Muscle of leg (tissue), 11 donors: ENCODE data around the gene PPP6R1. TPM values are rescaled to one million over a fixed set of nuclear protein-coding genes. Genes with fewer than 3 reads are reported as not detected.
A peak's percentile ranks its signal among the peaks of the same experiment; 100 is the strongest.

Experiments
- DNase-seq: peaks from one replicate; pipeline ENCODE4 v3.0.0; 2013
- H3K27ac ChIP-seq: one replicate; pipeline ENCODE4 v1.5.1; 2013; ENCODE audit warnings: mild to moderate bottlenecking, low read length, control low read depth
- H3K27me3 ChIP-seq: one replicate; pipeline ENCODE4 v1.6.1; 2013; ENCODE audit warnings: low read length; ENCODE audit not compliant: control insufficient read depth, insufficient read depth
- H3K36me3 ChIP-seq: one replicate; pipeline ENCODE4 v1.6.1; 2013; ENCODE audit warnings: low read length; ENCODE audit not compliant: control insufficient read depth, insufficient read depth
- H3K4me1 ChIP-seq: one replicate; pipeline ENCODE4 v1.6.1; 2013; ENCODE audit warnings: low read length; ENCODE audit not compliant: control insufficient read depth, insufficient read depth
- H3K4me3 ChIP-seq: one replicate; pipeline ENCODE4 v1.5.1; 2013; ENCODE audit warnings: low read length, control low read depth
- H3K9me3 ChIP-seq: replicated peaks from 2 replicates; pipeline ENCODE4 v1.6.1; 2013; ENCODE audit warnings: low read depth, low read length; ENCODE audit not compliant: control insufficient read depth
- WGBS: methylation state at CpG from one replicate; pipeline ENCODE4 v1.1.5; 2013; ENCODE audit warnings: missing lambda C conversion rate; ENCODE audit not compliant: insufficient coverage; 5-methylcytosine and 5-hydroxymethylcytosine counted together
- polyA plus RNA-seq, 8 donors: library from polyadenylated mRNA; unstranded; fragments of 120-200 nt; gene quantifications; one replicate each; pipeline versions ENCODE4 v1.2.1 to v1.2.3, GENCODE V29; 2013; ENCODE audit warnings: inconsistent platforms in 1 of 8, low replicate concordance in 1 of 8; ENCODE audit not compliant: insufficient read length in 8 of 8, insufficient read depth in 1 of 8
- total RNA-seq: library from RNA; stranded (reverse); fragments of 120-200 nt; gene quantifications from one replicate; pipeline ENCODE4 v1.2.4, GENCODE V29; 2013

Gene PPP6R1
- total and polyA plus RNA-seq, 9 donors = 12.5 to 37.2 (median 32.1) TPM

DNA sequence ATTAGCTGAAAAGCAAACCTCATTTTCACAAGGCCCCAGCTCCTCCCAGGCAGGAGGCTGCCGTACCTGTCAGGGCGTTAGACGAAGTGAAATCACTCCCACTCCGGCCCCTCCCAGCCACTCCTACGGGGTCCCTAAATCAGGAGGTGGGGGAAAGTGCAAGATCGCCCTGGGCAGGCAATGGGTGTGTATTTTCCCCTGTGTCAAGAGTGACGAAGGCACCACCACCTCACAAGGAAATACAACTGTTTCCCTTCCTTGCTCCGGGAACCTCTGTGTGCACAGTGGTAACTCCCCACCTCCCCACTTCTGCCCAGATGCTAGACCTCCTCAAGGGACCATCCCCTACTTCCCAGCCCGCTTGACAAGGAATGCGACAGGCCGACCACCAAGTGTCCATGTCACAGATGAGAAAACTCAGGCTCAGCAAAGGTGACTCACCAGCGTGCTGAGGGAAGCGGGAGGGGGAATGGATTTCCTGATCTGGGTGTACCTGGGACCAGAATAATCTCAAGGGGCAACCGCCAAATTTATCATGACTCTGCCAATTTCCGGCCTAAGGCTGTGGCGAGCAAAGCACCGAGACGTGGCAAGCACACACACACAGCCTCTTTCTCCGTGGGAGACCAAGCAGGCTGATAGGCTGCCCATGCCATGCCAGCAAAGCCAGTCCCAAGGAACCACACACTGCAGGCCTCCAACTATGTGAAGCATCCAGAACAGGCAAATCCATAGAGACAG lies 7.3 kb downstream of the PPP6R1 start:
- no peaks in the 10 kb centered on the region for H3K9me3 ChIP-seq
- H3K36me3 ChIP-seq = peaks cover 26% of the 10 kb centered on the region
- no peak overlapping the region for H3K27ac ChIP-seq
- H3K27me3 ChIP-seq = no peaks in the 10 kb centered on the region
- WGBS = 67% methylated on average over 11 of the region's 19 CpGs
- DNase-seq = no peak
- no peak overlapping the region for H3K4me3 ChIP-seq
- peaks cover 31% of the 10 kb centered on the region for H3K4me1 ChIP-seq

GRCh38 chr19:55250262-55251036 lies 8.4 kb downstream of the PPP6R1 start:
- H3K4me1 ChIP-seq = peaks cover 21% of the 10 kb centered on the region
- no peaks in the 10 kb centered on the region for H3K27me3 ChIP-seq
- peaks cover 31% of the 10 kb centered on the region for H3K36me3 ChIP-seq
- no peaks in the 10 kb centered on the region for H3K9me3 ChIP-seq
- no peak for DNase-seq
- 91% methylated on average over 17 of the region's 18 CpGs for WGBS
- no peak overlapping the region for H3K4me3 ChIP-seq
- no peak overlapping the region for H3K27ac ChIP-seq

GRCh38 chr19:55249841-55250240 lies 9.0 kb downstream of the PPP6R1 start:
- 94% methylated on average over 9 of the region's 11 CpGs for WGBS

GRCh38 chr19:55248704-55249103 lies 10.1 kb downstream of the PPP6R1 start:
- peaks cover 10% of the 10 kb centered on the region for H3K4me1 ChIP-seq
- H3K36me3 ChIP-seq = peaks cover 48% of the 10 kb centered on the region
- H3K27me3 ChIP-seq = no peaks in the 10 kb centered on the region
- WGBS = 79% methylated on average over 5 of the region's 9 CpGs
- H3K4me3 ChIP-seq = no peak overlapping the region
- DNase-seq = no peak
- H3K27ac ChIP-seq = no peak overlapping the region
- no peaks in the 10 kb centered on the region for H3K9me3 ChIP-seq

More at GRCh38 chr19:55249841-55250240, 9.0 kb downstream of the PPP6R1 start:
- no peaks in the 10 kb centered on the region for H3K9me3 ChIP-seq
- H3K27me3 ChIP-seq = no peaks in the 10 kb centered on the region
- H3K4me3 ChIP-seq = no peak overlapping the region
- no peak for DNase-seq
- H3K27ac ChIP-seq = no peak overlapping the region
- H3K4me1 ChIP-seq = peaks cover 19% of the 10 kb centered on the region
- peaks cover 37% of the 10 kb centered on the region for H3K36me3 ChIP-seq

GRCh38 chr19:55248166-55248675 lies 10.6 kb downstream of the PPP6R1 start:
- no peak for DNase-seq
- Histone ChIP-seq H3K36me3 (peaks cover 53% of the 10 kb centered on the region), H3K4me1 (peaks cover 9% of the 10 kb centered on the region), H3K4me3 (no peak overlapping the region), H3K27ac (no peak overlapping the region), H3K27me3 (no peaks in the 10 kb centered on the region), H3K9me3 (no peaks in the 10 kb centered on the region)
- 69% methylated on average over 10 of the region's 10 CpGs for WGBS

GRCh38 chr19:55247621-55248099 lies 11.2 kb downstream of the PPP6R1 start:
- H3K4me1 ChIP-seq = peaks cover 9% of the 10 kb centered on the region

DNA sequence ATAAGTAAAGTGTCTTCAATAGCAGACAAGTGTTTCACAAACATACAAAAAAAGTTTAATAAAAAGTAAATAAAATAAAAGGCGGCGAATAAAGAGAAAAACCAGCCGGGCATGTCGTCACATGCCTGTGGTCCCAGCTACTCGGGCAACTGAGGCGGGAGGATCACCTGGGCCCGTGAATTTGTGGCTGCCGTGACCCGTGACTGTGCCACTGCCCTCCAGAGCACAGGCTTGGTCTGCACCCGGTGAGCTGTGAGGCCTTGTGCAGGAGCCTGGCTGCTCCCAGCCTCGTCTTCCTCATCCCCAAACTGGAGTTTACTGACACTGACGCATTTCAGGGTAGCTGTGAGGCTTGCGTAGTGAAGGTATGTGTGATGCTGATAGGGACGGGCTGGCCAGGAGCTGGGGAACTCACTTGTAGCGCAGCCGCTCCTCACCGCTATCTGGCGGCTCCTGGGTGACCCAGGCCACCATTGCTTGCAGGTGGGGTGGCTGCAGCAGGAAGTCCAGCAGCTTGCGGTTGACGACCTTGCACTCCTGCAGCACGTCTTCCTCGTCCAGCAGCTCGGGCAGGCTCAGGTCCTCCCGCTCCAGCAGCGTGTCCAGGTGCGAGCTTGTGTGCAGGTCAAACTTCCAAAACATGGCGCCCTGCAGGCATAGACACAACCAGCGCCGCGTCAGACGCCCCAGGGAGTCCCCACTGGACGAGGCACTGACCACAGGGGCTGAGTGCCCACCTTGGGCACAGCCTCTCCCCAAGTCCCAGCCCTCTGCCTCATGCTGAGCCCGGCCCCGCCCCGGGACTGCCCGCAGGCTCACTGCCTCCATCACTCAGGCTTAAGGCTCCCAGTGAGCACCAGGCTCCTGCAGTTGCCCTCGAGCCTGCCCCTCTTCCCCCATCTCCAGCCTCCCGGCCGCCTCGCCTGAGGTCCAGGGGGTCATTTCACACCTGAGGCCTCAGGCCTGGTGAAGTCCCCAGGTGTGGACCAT lies 12.1 kb downstream of the PPP6R1 start:
- H3K27ac ChIP-seq = no peak overlapping the region
- H3K4me1 ChIP-seq = peaks cover 9% of the 10 kb centered on the region
- H3K27me3 ChIP-seq = no peaks in the 10 kb centered on the region
- H3K9me3 ChIP-seq = no peaks in the 10 kb centered on the region
- no peak overlapping the region for H3K4me3 ChIP-seq
- DNase-seq = no peak
- WGBS = 86% methylated on average over 34 of the region's 40 CpGs
- peaks cover 65% of the 10 kb centered on the region for H3K36me3 ChIP-seq

More at GRCh38 chr19:55247621-55248099, 11.2 kb downstream of the PPP6R1 start:
- Histone ChIP-seq H3K4me3 (no peak overlapping the region), H3K9me3 (no peaks in the 10 kb centered on the region), H3K36me3 (peaks cover 58% of the 10 kb centered on the region), H3K27me3 (no peaks in the 10 kb centered on the region), H3K27ac (no peak overlapping the region)
- DNase-seq = peak; percentile 71
- 54% methylated on average over 4 of the region's 10 CpGs for WGBS

GRCh38 chr19:55245236-55245904 lies 13.4 kb downstream of the PPP6R1 start:
- no peaks in the 10 kb centered on the region for H3K9me3 ChIP-seq
- no peak for DNase-seq
- H3K4me3 ChIP-seq = no peak overlapping the region
- H3K27ac ChIP-seq = no peak overlapping the region
- 92% methylated on average over 15 of the region's 23 CpGs for WGBS
- H3K4me1 ChIP-seq = peaks cover 9% of the 10 kb centered on the region
- peaks cover 74% of the 10 kb centered on the region for H3K36me3 ChIP-seq
- no peaks in the 10 kb centered on the region for H3K27me3 ChIP-seq

GRCh38 chr19:55244004-55244680 lies 14.7 kb downstream of the PPP6R1 start:
- H3K4me3 ChIP-seq = no peak overlapping the region

More at GRCh38 chr19:55244004-55244680, 14.7 kb downstream of the PPP6R1 start:
- H3K9me3 ChIP-seq = no peaks in the 10 kb centered on the region
- peaks cover 9% of the 10 kb centered on the region for H3K4me1 ChIP-seq
- no peak for DNase-seq
- H3K36me3 ChIP-seq = peaks cover 83% of the 10 kb centered on the region
- no peak overlapping the region for H3K27ac ChIP-seq
- H3K27me3 ChIP-seq = no peaks in the 10 kb centered on the region
- 91% methylated on average over 11 of the region's 12 CpGs for WGBS
